HK-2 (cell line): ENCODE data around the gene UPK3B.
"Not testable (repeated sequence)": the region's sequence is repeated elsewhere in the genome, so short reads cannot be mapped to it uniquely, and the experiment has no call there.

Experiments
- DNase-seq: peaks from one replicate; pipeline ENCODE4 v3.0.0-alpha.2; 2018; ENCODE audit not compliant: unreplicated experiment

Gene UPK3B

GRCh38 chr7:76492139-76492538 is 18.2 kb upstream of the UPK3B start:
- DNase-seq = not testable (repeated sequence)

GRCh38 chr7:76495717-76496116 is 14.6 kb upstream of the UPK3B start:
- not testable (repeated sequence) for DNase-seq

- DNase-seq = not testable (repeated sequence)
These were observed 12.3 kb upstream of the UPK3B start for GRCh38 chr7:76497918-76498582.

- DNase-seq = not testable (repeated sequence)
These were observed 11.7 kb upstream of the UPK3B start for GRCh38 chr7:76498583-76499200.

GRCh38 chr7:76499201-76499923 is 11.0 kb upstream of the UPK3B start:
- not testable (repeated sequence) for DNase-seq

DNA sequence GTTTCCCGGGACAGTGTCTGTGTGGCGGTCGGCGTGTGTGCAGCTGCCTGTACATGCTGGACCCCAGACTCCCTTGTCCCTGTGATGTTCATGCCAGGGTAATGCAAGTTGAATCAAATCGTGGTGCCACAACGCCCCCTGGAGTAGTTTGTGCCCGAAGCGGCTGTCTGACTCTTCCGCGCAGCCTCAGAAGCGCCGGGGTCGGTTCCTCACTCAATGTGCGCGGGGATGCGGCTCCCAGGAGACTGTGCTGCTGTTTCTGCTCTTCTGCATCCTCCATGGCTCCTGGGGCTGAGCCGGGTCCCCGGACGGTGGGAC is 10.5 kb upstream of the UPK3B start:
- DNase-seq = not testable (repeated sequence)

- DNase-seq = not testable (repeated sequence)
These were observed 8.1 kb upstream of the UPK3B start for GRCh38 chr7:76502224-76502623.

DNA sequence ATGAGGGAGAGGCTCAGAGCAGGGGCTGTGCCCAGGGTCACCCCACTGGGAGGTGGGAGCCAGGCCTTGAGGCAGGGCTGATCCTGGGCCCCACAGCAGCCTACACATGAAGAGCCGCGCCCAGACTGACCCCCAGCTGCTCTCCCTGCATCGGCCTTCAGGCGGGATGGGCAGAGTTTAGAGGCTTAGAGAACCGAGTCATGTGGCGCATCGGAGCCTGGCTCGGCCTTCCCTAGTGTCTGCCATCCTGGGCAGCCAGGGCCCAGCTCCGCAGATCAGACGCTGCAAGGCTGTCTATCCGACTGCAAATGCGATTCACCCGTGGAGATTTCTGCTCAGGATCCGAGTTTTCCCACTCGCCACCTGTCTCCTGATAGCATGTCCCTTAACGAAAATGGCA is 7.5 kb upstream of the UPK3B start:
- not testable (repeated sequence) for DNase-seq

- DNase-seq = not testable (repeated sequence)
These were observed 7.1 kb upstream of the UPK3B start for GRCh38 chr7:76503244-76503643.

GRCh38 chr7:76504351-76505167 is 5.8 kb upstream of the UPK3B start:
- not testable (repeated sequence) for DNase-seq

GRCh38 chr7:76505168-76506080 is 4.9 kb upstream of the UPK3B start:
- DNase-seq = no peak

DNA sequence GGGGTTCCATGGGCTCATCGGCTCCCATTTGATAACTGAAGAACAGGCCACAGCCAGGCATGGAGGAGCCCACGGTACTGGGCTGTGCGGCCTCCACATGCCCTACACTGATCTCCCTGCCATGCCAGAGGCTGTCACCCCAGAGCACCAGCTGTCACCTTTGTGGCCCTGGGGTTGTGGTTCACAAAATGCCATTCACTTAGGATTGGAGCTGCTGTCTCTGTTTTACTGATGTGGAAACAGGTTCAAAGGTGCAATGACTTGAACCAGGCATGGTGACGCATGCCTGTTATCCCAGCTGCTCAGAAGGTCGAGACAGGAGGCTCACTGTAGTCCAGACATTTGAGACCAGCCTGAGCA is 4.3 kb upstream of the UPK3B start:
- no peak for DNase-seq

GRCh38 chr7:76506643-76507042 is 3.7 kb upstream of the UPK3B start:
- DNase-seq = not testable (repeated sequence)

- DNase-seq = no peak
These were observed 2.5 kb upstream of the UPK3B start for GRCh38 chr7:76507723-76508406.

- DNase-seq = not testable (repeated sequence)
These were observed 1.0 kb downstream of the UPK3B start for GRCh38 chr7:76511200-76511910.

DNA sequence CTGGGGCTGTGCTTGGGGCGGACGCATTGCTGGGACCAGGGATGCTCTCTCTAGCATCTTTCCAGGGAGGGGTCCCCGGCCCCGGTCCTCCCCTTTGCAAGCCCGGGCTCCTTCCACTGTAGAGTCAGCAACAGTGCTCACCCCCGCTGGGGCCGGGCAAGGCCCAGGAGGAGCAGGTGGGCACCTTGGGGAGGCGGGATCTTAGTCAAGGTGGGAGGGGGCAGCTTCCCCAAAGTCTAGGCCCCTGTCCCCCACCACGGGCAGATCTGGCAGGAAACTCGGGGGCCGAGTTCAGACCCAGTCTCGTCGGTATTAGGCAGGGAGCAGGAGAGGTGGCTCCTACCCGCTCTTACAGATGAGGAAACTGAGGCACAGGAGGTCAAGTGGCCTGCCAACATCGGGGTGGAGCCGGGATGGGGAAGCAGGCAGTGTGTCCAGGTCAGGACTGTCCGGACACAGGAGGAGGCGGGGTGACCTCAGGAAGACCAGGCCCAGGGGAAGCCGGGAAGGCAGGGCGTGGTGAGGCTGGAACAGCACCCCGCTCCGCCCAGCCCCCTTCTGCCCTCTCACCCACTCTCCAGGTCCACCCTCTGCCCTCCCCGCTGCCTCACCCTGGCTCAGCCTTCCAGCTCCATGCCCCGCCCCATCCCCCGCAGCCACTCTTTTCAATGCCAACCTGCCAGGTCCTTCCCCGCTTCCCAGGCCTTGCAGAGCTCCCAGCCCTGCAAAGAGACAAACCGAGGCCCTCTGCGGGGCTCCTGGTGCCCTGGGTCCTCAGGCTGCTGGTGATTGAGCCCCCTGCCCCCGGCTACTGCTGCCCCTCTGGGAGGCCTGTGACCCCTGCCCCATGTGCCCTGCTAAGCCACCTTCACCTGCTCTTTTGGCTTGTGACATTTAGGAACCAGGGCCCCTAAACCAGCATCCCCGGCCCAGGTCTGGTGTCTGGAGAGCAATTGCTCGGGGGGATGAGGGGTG is 1.8 kb downstream of the UPK3B start:
- DNase-seq = not testable (repeated sequence)

GRCh38 chr7:76512941-76513816 is 2.8 kb downstream of the UPK3B start:
- DNase-seq = no peak
